Common myeloid progenitor, CD34-positive (primary cell): Measurements from ENCODE around the gene SPAG16.

Source experiments
- CTCF ChIA-PET: fragments of 350-600 bp; sonication (Branson Sonifier 250); formaldehyde crosslinking; loops from one replicate; lab custom pipeline; 2021; ENCODE audit warnings: antibody characterized with exemption; lab: Charles Lee
- POLR2A ChIA-PET: fragments of 350-600 bp; sonication (Branson Sonifier 250); formaldehyde crosslinking; loops from one replicate; lab custom pipeline; 2021; ENCODE audit warnings: antibody characterized with exemption; lab: Charles Lee
- DNase-seq, 3 donors: peaks; one replicate each; pipeline versions ENCODE4 v3.0.0 to v3.0.0-alpha.2; 2013
- H3K27ac ChIP-seq, 2 experiments: 1 replicate in 1 of 2; 2 replicates in 1 of 2; pipeline ENCODE4 v1.7.0; 2013; ENCODE audit warnings: inconsistent platforms in 2 of 2, low read length in 2 of 2, mild to moderate bottlenecking in 2 of 2, low read depth in 1 of 2, moderate library complexity in 1 of 2; ENCODE audit not compliant: severe bottlenecking in 2 of 2, insufficient read depth in 1 of 2, poor library complexity in 1 of 2
- H3K27me3 ChIP-seq, 5 experiments: replicated peaks in 2 of 5; 1 replicate in 3 of 5; 2 replicates in 2 of 5; pipeline versions ENCODE4 v1.6.1 to v1.7.0; 2013; ENCODE audit warnings: low read length in 4 of 5, mild to moderate bottlenecking in 2 of 5, moderate library complexity in 2 of 5, inconsistent platforms in 1 of 5; ENCODE audit not compliant: insufficient read depth in 5 of 5, control insufficient read depth in 4 of 5
- H3K36me3 ChIP-seq, 4 experiments: 1 replicate in 2 of 4; 2 replicates in 2 of 4; pipeline versions ENCODE4 v1.6.1 to v1.7.0; 2013; ENCODE audit warnings: low read length in 3 of 4, control low read depth in 1 of 4, mild to moderate bottlenecking in 1 of 4; ENCODE audit not compliant: control insufficient read depth in 4 of 4, insufficient read depth in 4 of 4
- H3K4me1 ChIP-seq, 4 experiments: 1 replicate in 3 of 4; 2 replicates in 1 of 4; pipeline versions ENCODE4 v1.6.1 to v1.7.1; 2013; ENCODE audit warnings: low read length in 3 of 4, mild to moderate bottlenecking in 3 of 4, control low read depth in 1 of 4, inconsistent platforms in 1 of 4, moderate library complexity in 1 of 4; ENCODE audit not compliant: control insufficient read depth in 4 of 4, insufficient read depth in 4 of 4; ENCODE audit errors: control extremely low read depth in 1 of 4
- H3K4me3 ChIP-seq, 7 experiments: 1 replicate in 4 of 7; 2 replicates in 3 of 7; pipeline versions ENCODE4 v1.5.1 to v1.7.0; 2013; ENCODE audit warnings: mild to moderate bottlenecking in 7 of 7, low read length in 6 of 7, moderate library complexity in 6 of 7, inconsistent platforms in 2 of 7, low read depth in 2 of 7, control low read depth in 1 of 7; ENCODE audit not compliant: insufficient read depth in 4 of 7, control insufficient read depth in 1 of 7; ENCODE audit errors: extremely low read depth in 1 of 7
- H3K9me3 ChIP-seq, 5 experiments: 1 replicate in 4 of 5; 2 replicates in 1 of 5; pipeline versions ENCODE4 v1.6.1 to v1.7.1; 2013; ENCODE audit warnings: low read length in 4 of 5, mild to moderate bottlenecking in 2 of 5, inconsistent platforms in 1 of 5, low read depth in 1 of 5, moderate library complexity in 1 of 5; ENCODE audit not compliant: control insufficient read depth in 4 of 5, insufficient read depth in 2 of 5; ENCODE audit errors: control extremely low read depth in 1 of 5
- WGBS: methylation state at CpG from one replicate; pipeline ENCODE4 v1.1.5; 2013; ENCODE audit not compliant: insufficient coverage; 5-methylcytosine and 5-hydroxymethylcytosine counted together

SPAG16 gene

DNA sequence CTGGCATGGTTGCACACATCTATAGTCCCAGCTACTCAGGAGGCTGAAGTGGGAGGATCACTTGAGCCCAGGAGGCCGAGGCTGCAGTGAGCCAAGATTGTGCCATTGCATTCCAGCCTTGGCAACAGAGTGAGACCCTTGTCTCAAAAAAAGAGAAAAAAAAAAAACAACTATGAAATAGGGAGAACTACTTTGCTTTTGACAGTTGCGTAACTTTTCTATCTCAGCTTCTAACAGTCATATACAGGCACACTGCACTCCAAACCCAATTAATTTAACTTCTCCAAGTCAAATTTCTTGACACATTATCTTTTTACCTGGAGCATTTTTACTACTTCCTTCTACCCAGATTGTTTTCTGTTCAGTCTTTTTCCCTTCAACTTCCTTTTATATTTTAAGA lies 1102.5 kb downstream of the SPAG16 start:
- Histone ChIP-seq H3K9me3 (no peaks in the 10 kb centered on the region), H3K27me3 (no peaks in the 10 kb centered on the region), H3K27ac (no peak overlapping the region), H3K4me3 (no peak overlapping the region), H3K4me1 (no peaks in the 10 kb centered on the region), H3K36me3 (no peaks in the 10 kb centered on the region)
- WGBS, result 100% methylated on average over 1 of the region's 2 CpGs
- DNase-seq, result no peak
- ChIA-PET CTCF (no interaction called here), POLR2A (no interaction called here)

DNA sequence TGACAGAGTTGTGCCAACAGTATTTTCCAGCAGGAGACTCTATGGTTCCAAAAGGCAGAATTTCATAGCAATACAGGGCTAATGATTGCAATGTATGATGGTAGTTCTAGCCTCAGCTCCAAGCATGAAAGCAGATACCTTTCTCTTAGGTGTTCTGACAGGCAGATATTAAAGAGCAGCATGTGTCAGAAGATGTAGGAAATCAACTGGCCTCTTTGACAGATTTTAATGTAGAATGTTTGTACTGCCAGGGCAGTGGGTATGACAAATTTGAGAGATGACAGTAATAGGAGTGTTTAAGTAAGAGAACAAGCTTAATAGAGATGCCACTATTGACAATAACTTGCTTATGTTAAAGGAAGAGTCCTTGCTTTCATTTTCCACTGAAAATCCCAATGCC lies 1105.1 kb downstream of the SPAG16 start:
- POLR2A ChIA-PET, result no interaction called here
- Histone ChIP-seq H3K36me3 (no peaks in the 10 kb centered on the region), H3K4me1 (no peaks in the 10 kb centered on the region), H3K4me3 (no peak overlapping the region), H3K27me3 (no peaks in the 10 kb centered on the region), H3K27ac (no peak overlapping the region), H3K9me3 (no peaks in the 10 kb centered on the region)
- CTCF ChIA-PET, result no interaction called here
- DNase-seq, result no peak

DNA sequence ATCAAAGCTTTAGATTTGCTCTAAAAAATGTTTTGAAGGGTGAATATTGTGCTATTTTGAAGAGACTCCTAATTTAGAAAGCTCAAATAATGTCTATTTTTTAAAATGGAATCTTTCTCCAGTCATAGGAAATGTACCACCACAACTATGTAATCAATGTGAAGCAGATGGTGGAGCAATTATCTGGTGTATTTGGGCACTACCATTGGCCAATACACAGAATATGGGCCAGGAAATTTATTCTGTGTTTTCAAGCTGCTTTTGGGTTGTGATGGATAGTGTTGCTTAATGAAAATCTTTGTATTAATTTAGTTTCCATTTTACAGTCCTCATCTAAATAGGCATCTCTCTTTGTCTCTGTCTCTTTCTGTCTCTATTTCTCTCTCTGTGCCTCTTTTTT lies 1109.5 kb downstream of the SPAG16 start:
- no peak overlapping the region for H3K4me3 ChIP-seq
- no peak for DNase-seq
- CTCF ChIA-PET, result no interaction called here

DNA sequence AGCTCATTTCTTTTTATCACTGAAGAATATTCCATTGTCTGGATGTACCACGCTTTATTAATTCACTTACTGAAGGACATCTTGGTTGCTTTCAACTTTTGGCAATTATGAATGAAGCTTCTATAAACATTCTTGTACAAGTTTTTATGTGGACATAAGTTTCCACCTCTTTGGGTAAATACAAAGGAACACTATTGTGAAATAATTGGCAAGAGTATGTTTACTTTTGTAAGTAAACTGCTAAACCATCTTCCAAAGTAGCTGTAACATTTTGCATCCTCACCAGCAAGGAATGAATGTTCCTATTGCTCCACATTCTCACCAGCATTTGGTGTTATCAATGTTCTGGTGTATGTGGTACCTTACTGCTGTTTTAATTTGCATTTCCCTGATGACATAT lies 1110.8 kb downstream of the SPAG16 start:
- H3K36me3 ChIP-seq, result no peaks in the 10 kb centered on the region
- no peak for DNase-seq
- WGBS, result no CpG with 5 or more reads among the region's 1 CpG
- H3K27me3 ChIP-seq, result no peaks in the 10 kb centered on the region
- ChIA-PET CTCF (no interaction called here), POLR2A (no interaction called here)
- no peaks in the 10 kb centered on the region for H3K4me1 ChIP-seq
- H3K4me3 ChIP-seq, result no peak overlapping the region
- H3K9me3 ChIP-seq, result no peaks in the 10 kb centered on the region
- H3K27ac ChIP-seq, result no peak overlapping the region

More for the DNA sequence above, 1109.5 kb downstream of the SPAG16 start:
- Histone ChIP-seq H3K4me1 (no peaks in the 10 kb centered on the region), H3K36me3 (no peaks in the 10 kb centered on the region), H3K9me3 (no peaks in the 10 kb centered on the region), H3K27ac (no peak overlapping the region), H3K27me3 (no peaks in the 10 kb centered on the region)
- POLR2A ChIA-PET, result no interaction called here

DNA sequence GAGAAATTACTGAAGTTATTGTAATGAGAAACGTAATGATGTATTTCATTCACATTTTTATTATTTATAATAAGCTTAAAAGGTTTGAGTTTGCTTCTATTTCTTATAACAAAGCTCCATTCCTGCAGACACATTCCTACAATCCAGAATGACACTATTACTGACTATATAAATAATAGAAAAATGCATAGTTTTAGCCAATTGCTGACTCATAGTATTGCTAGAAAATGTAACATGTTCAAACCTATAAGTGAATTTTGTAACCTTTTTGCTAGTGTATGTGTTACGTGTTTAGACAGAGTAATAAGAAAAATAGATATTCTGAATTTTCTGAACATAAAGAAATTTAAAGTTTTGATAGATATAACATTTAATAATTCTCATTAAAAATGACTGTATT lies 1117.3 kb downstream of the SPAG16 start:
- H3K27me3 ChIP-seq, result no peaks in the 10 kb centered on the region
- no peaks in the 10 kb centered on the region for H3K36me3 ChIP-seq
- no peaks in the 10 kb centered on the region for H3K4me1 ChIP-seq
- DNase-seq, result no peak
- ChIA-PET CTCF (interaction anchor here (1.0 kb wide), 1 partner anchor 9 kb away, joined by 4 read pairs; no protein-coding TSS in a partner anchor), POLR2A (no interaction called here)
- no peak overlapping the region for H3K27ac ChIP-seq
- WGBS, result no CpG with 5 or more reads among the region's 2 CpGs
- H3K4me3 ChIP-seq, result no peak overlapping the region
- H3K9me3 ChIP-seq, result no peaks in the 10 kb centered on the region

DNA sequence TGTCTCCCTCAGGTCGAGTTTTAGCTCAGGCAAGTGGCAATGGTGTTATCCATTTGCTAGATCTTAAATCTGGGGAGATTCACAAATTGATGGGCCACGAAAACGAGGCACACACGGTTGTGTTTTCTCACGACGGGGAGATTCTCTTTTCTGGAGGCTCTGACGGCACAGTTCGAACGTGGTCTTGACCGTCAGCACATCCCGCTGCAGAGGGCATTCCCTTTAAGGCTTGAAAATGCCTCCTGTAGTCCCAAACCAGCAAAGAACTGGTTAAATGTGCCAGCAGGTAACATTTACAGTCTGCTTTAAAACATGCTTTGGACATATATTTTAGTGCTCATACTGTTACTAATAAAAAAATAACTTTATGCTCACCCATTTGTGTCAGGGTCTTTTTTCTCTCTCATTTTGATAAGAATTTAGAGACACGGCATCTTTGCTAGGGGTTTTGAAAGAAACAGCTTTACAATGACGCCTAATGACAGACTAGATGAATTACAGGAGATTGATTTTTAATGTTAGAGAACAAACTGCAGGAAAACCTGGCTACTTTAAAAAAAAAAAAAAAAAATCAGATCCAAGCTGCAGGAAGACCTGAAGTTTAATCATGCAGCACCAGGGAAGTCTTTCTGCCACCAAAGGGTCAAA lies 1126.0 kb downstream of the SPAG16 start:
- Histone ChIP-seq H3K27me3 (peaks cover 0 to 2% (median 0%) of the 10 kb centered on the region in 5 experiments), H3K4me1 (no peaks in the 10 kb centered on the region), H3K9me3 (no peaks in the 10 kb centered on the region), H3K27ac (no peak overlapping the region), H3K4me3 (no peak overlapping the region), H3K36me3 (no peaks in the 10 kb centered on the region)
- CTCF ChIA-PET, result no interaction called here
- POLR2A ChIA-PET, result no interaction called here
- no peak for DNase-seq
- WGBS, result 50% methylated on average over 11 of the region's 13 CpGs

DNA sequence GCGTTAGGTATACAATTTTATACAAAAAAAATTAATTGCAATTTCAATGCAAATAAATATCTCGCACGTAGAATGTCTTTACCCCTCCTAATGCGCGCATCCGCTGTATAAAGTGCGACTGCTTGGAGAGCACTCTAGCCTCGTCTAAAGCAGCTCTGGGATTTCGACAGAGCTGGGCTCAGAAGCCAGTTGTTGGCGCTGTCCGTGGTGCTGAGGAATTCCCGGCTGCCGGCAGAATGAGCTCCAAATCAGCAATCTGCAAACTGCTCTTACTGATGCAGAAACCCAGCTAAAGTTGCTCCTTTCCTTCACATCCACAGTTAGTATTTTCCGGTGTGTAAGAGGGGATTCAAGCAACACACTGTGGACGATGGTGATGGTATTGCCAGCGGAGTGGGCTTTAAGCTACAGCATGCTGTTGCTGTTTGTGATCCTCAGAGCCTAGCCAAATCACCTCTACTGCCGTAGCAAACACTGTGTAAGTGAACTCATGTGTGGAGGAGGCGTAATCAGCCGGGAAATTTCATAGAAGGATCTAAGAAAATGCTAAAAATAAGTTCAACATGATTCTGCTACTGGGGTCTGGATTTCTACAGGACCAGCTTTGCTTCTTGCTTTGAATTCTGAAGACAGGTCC lies 1126.8 kb downstream of the SPAG16 start, which contains the start of gene VWC2L:
TSS of gene VWC2L (plus strand) at position 137 of the 637 bp plus-strand sequence. CDS start 3,140 bp downstream, outside the sequence.
- H3K4me3 ChIP-seq, result no peak within 1 kb of the TSS
- no peak within 1 kb of the TSS for H3K27ac ChIP-seq
- 19% methylated on average over 17 of the region's 19 CpGs for WGBS
- POLR2A ChIA-PET, result no interaction called here
- H3K36me3 ChIP-seq, result no peaks in the 10 kb centered on the region
- CTCF ChIA-PET, result no interaction called here
- peaks cover 0 to 2% (median 0%) of the 10 kb centered on the region in 5 experiments for H3K27me3 ChIP-seq
- H3K9me3 ChIP-seq, result no peaks in the 10 kb centered on the region
- no peaks in the 10 kb centered on the region for H3K4me1 ChIP-seq
- DNase-seq, result peak; percentile 26 to 71 (median 66)
